Endodermal cell (in vitro differentiated cells): ENCODE measurements around the gene HHATL. TPM values are rescaled to one million over a fixed set of nuclear protein-coding genes. Genes with fewer than 3 reads are reported as not detected.
"Not testable (repeated sequence)": the region's sequence is repeated elsewhere in the genome, so short reads cannot be mapped to it uniquely, and the experiment has no call there.

ENCODE experiments used
- DNase-seq: peaks from one replicate; pipeline ENCODE4 v3.0.0-alpha.2; 2017
- H3K27ac ChIP-seq: 2 replicates; pipeline ENCODE4 v1.5.1; 2013; ENCODE audit warnings: mild to moderate bottlenecking, low read depth, low read length, moderate library complexity
- H3K27me3 ChIP-seq: 2 replicates; pipeline ENCODE4 v1.6.1; 2013; ENCODE audit warnings: mild to moderate bottlenecking, low read length, moderate library complexity; ENCODE audit not compliant: insufficient read depth, control insufficient read depth, poor library complexity, severe bottlenecking
- H3K36me3 ChIP-seq: 2 replicates; pipeline ENCODE4 v1.7.0; 2013; ENCODE audit warnings: mild to moderate bottlenecking, low read length, moderate library complexity; ENCODE audit not compliant: control insufficient read depth, insufficient read depth
- H3K4me1 ChIP-seq: one replicate; pipeline ENCODE4 v1.7.0; 2013; ENCODE audit warnings: low read length; ENCODE audit not compliant: control insufficient read depth, insufficient read depth
- H3K4me3 ChIP-seq: 2 replicates; pipeline ENCODE4 v1.5.1; 2013; ENCODE audit warnings: mild to moderate bottlenecking, low read length, moderate library complexity
- H3K9ac ChIP-seq: 2 replicates; pipeline ENCODE4 v1.6.1; 2013; ENCODE audit warnings: mild to moderate bottlenecking, low read length, moderate library complexity; ENCODE audit not compliant: poor library complexity, severe bottlenecking; ENCODE audit errors: extremely low read depth
- H3K9me3 ChIP-seq: 2 replicates; pipeline ENCODE4 v1.6.1; 2013; ENCODE audit warnings: mild to moderate bottlenecking, low read length, moderate library complexity; ENCODE audit not compliant: control insufficient read depth
- H3K27ac Mint-ChIP-seq: 2 replicates; pipeline ENCODE4 v1.8.0; 2020; ENCODE audit warnings: mixed read lengths
- H3K27me3 Mint-ChIP-seq: 2 replicates; pipeline ENCODE4 v1.8.0; 2021; ENCODE audit warnings: mild to moderate bottlenecking, mixed read lengths; ENCODE audit not compliant: insufficient read depth
- H3K36me3 Mint-ChIP-seq: 2 replicates; pipeline ENCODE4 v1.8.0; 2020; ENCODE audit warnings: low read depth, mixed read lengths
- H3K4me1 Mint-ChIP-seq: 2 replicates; pipeline ENCODE4 v1.8.0; 2020; ENCODE audit warnings: mixed read lengths
- H3K4me3 Mint-ChIP-seq: 2 replicates; pipeline ENCODE4 v1.8.0; 2020; ENCODE audit warnings: mild to moderate bottlenecking, moderate library complexity, mixed read lengths
- H3K9me3 Mint-ChIP-seq: 2 replicates; pipeline ENCODE4 v1.8.0; 2020; ENCODE audit warnings: mild to moderate bottlenecking, mixed read lengths
- CTCF ChIP-seq: fragments of 200-600 bp; sonication (generic); conservative IDR thresholded peaks from 2 replicates; pipeline ENCODE4 v1.5.0; 2021; ENCODE audit warnings: antibody characterized with exemption, mild to moderate bottlenecking
- WGBS, 2 experiments: methylation state at CpG; one replicate each; pipeline versions ENCODE4 v1.1.5 to v1.1.7; 2013; ENCODE audit warnings: missing lambda C conversion rate in 2 of 2, mixed read lengths in 1 of 2; ENCODE audit not compliant: insufficient coverage in 1 of 2, insufficient read length in 1 of 2; 5-methylcytosine and 5-hydroxymethylcytosine counted together
- total RNA-seq, 2 donors: library from RNA; stranded (reverse); fragmentation: NEBNext Ultra II Directional in 1 of 2; extraction: Animal tissue kit (Norgen Biotek cat#: 25700) in 1 of 2; gene quantifications; 2 replicates in 1 of 2; 3 replicates in 1 of 2; pipeline ENCODE4 v1.2.1, GENCODE V29; 2021

Gene HHATL
- total RNA-seq, 2 donors from 2014 or later = not detected

- Mint-ChIP-seq H3K27ac (no peak overlapping the region), H3K4me3 (no peak overlapping the region), H3K9me3 (no peaks in the 10 kb centered on the region), H3K4me1 (peaks cover 15% of the 10 kb centered on the region), H3K27me3 (peaks cover 3% of the 10 kb centered on the region), H3K36me3 (no peaks in the 10 kb centered on the region)
- Histone ChIP-seq H3K4me1 (no peaks in the 10 kb centered on the region), H3K4me3 (no peak overlapping the region), H3K27ac (no peak overlapping the region), H3K9me3 (no peaks in the 10 kb centered on the region), H3K36me3 (no peaks in the 10 kb centered on the region), H3K27me3 (no peaks in the 10 kb centered on the region), H3K9ac (no peak overlapping the region)
- WGBS, 2 experiments = 77 to 81% methylated on average over 2 to 3 of the region's 3 CpGs
- DNase-seq = no peak
- no peak for TF ChIP-seq CTCF
These were observed 25.5 kb upstream of the HHATL start for GRCh38 chr3:42728056-42728455.

GRCh38 chr3:42725454-42725853 lies 22.9 kb upstream of the HHATL start:
- H3K9me3 Mint-ChIP-seq = peaks cover 5% of the 10 kb centered on the region

GRCh38 chr3:42723219-42723618 lies 20.6 kb upstream of the HHATL start:
- Mint-ChIP-seq H3K9me3 (peaks cover 5% of the 10 kb centered on the region), H3K4me1 (peaks cover 8% of the 10 kb centered on the region), H3K27me3 (no peaks in the 10 kb centered on the region), H3K36me3 (no peaks in the 10 kb centered on the region), H3K4me3 (no peak overlapping the region), H3K27ac (no peak overlapping the region)
- H3K27ac ChIP-seq = no peak overlapping the region
- no peak for TF ChIP-seq CTCF
- no peaks in the 10 kb centered on the region for H3K36me3 ChIP-seq
- H3K9ac ChIP-seq = no peak overlapping the region
- no peaks in the 10 kb centered on the region for H3K27me3 ChIP-seq
- 92% methylated on average over 2 of the region's 2 CpGs; no CpG with 5 or more reads in 1 of the 2 experiments for WGBS, 2 experiments
- no peaks in the 10 kb centered on the region for H3K4me1 ChIP-seq
- DNase-seq = no peak
- H3K4me3 ChIP-seq = no peak overlapping the region
- H3K9me3 ChIP-seq = peaks cover 14% of the 10 kb centered on the region

More at GRCh38 chr3:42725454-42725853, 22.9 kb upstream of the HHATL start:
- DNase-seq = no peak
- H3K27me3 ChIP-seq = no peaks in the 10 kb centered on the region
- no peak for TF ChIP-seq CTCF
- no peaks in the 10 kb centered on the region for H3K4me1 ChIP-seq
- no peak overlapping the region for H3K27ac ChIP-seq
- H3K9ac ChIP-seq = no peak overlapping the region
- Mint-ChIP-seq H3K4me1 (peaks cover 3% of the 10 kb centered on the region), H3K4me3 (no peak overlapping the region), H3K27ac (no peak overlapping the region), H3K27me3 (peaks cover 3% of the 10 kb centered on the region), H3K36me3 (no peaks in the 10 kb centered on the region)
- H3K9me3 ChIP-seq = peaks cover 8% of the 10 kb centered on the region
- no peak overlapping the region for H3K4me3 ChIP-seq
- WGBS, 2 experiments = 95% methylated on average over 2 of the region's 2 CpGs; no CpG with 5 or more reads in 1 of the 2 experiments
- no peaks in the 10 kb centered on the region for H3K36me3 ChIP-seq

GRCh38 chr3:42722442-42722841 lies 19.8 kb upstream of the HHATL start:
- not testable (repeated sequence) for H3K36me3 Mint-ChIP-seq, DNase-seq, H3K4me3 Mint-ChIP-seq, H3K27ac ChIP-seq, H3K4me1 Mint-ChIP-seq, H3K9me3 Mint-ChIP-seq, H3K27me3 ChIP-seq, H3K4me1 ChIP-seq, H3K36me3 ChIP-seq, H3K27me3 Mint-ChIP-seq, H3K27ac Mint-ChIP-seq, H3K4me3 ChIP-seq, H3K9ac ChIP-seq
- peaks cover 14% of the 10 kb centered on the region for H3K9me3 ChIP-seq
- WGBS, 2 experiments = 80 to 91% methylated on average over 1 to 3 of the region's 3 CpGs
